ENCODE data around the gene COPS2.

Gene COPS2

DNA sequence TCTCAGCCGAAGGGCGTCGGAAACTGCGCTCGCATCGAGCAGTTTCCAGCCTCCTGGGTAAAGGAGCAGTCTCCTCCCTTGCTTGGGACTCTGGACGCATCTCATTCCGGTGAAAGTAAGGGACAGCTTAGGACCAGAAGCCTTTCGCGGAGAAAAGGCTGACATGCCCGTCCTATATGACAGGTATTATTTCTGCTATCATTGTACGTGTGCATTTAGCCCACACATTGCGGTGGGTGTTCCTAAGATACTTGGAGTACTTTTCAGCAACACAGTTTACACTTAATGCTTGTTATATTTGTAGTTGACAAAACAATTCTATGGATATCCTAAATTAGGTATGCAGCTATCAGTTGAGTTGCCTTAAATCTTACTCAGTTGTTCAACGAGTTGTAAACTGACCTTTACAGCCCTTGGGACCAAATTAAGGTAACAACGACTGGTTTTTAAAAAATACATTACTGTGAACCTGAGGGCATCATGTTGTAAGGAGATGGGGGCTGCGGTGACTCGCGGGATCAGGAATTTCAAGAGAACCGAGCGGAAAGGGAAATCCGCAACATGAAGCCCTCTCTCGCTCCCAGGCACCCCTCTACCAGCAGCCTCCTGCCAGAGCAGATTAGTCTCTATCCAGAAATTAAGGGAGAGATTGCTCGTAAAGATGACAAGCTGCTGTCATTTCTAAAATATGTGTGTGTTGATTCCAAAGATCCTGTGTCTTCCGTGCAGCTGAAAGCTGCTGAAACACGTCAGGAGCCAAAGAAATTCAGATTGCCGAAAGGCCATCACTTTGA lies 632 bp upstream of the COPS2 start:
- no peak for DNase-seq

DNA sequence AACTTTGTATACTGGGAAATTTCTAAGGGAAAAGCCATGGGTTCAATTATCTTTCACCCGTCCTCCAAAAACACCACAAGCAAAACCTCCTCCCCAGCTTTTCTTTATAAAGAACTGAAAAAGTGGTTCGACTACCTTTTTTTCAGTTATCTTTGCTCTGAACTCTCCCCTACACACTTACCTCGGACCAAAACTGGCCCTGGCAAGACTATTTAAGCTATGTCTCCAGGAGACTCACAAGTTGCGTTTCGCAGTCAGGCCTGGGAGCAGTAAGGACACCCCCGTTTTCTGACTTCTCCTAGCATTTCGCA lies 645 bp downstream of the COPS2 start:
- DNase-seq: no peak

DNA sequence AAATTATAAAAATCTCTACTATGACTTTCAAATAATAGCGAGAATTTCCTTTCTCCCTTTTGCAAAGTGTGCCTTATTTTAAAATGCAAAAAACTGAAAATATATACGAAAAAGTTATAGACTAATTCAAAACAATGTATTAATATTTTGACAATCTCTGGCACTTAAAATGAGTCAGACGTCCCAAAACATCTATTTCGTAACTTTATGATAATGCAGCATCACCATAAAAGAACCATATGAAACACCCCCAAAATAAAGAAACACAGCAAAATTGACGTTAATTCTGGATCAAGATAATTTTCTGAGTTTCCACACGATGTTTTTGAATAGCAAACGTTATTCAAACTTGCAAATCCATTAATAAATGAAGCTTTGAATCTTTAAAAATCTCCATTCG lies 1.0 kb downstream of the COPS2 start:
- DNase-seq: no peak

DNA sequence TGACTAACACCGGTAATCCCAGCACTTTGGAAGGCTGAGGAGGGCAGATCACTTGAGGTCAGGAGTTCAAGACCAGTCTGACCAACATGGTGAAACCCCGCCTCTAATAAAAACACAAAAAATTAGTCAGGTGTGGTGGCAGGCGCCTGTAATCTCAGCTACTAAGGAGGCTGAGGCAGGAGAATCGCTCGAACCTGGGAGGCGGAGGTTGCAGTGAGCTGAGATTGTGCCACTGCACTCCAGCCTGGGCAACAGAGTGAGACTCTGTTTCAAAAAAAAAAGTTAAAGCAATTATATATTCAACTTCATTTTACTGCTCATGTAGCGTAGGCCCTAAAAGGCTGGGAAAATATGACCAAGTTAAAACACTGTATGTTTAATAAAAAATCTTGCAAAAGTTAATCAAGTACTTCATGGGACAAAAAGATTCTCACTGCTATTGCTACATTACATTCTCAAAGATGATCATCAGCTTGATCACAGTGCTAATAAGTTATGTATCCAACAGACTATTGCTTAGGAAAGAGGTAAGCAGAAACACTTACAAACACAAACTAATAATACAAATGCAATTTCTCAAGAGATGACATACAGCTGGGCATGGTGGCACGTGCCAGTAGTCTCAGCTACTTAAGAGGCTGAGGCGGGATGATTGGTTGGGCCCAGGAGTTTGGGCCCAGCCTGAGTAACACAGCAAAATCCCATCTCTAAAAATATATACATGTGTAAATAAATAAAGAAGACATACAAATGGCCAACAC lies 2.7 kb downstream of the COPS2 start:
- DNase-seq: no peak

DNA sequence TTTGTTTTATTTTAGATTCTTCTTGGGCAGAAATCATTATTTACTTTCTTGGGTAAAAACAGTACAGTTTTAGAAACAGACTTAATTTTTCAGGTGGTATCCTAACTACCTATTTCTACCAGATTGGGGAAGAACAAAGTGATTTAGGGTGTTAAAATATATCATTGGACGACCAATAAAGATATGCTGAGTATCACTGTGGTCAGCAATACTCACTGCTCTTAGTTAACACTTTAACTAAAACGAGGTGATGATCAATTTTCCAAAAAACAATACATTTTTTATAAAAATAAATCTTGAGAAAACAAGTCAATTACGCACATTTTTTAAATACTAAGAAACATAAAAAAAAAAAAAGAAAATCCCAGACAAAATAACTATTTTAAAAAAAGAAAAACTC lies 3.6 kb downstream of the COPS2 start:
- DNase-seq: no peak

DNA sequence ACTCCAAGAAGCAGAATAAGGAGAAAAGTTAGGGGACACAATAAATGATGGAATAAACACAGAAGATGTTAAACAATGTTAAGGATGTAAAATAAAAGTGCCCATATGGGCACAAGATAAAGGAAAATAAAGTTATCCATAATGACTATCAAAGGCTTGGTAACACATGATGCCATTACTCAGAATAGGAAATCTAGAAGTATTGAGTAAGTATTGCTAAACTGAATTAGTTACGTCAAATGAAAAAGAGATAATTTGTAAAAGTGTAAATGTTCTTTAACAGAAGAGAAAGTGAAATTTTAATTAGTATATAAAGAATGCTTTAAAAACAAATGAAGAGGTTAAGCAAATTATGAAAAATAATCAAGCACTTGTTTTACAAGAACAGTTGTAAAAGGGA lies 6.7 kb downstream of the COPS2 start:
- no peak for DNase-seq

DNA sequence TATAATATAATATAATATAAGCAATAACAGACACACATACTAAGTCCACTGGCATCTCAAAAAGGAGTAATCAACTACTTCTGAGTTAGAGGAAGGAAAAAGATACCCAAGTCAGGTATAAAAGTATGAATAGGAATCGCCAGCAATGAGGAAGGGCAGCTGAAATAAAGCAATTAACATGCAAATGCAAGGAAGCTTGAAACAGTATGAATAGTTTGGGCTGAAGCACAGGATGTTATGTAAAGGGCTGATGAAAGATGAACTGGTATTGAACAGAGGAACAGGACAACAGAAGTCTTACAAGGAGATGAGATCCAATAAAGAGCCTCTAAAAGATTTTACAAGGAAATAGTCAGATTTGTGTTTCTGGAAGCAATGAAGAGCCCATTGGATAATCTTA lies 7.1 kb downstream of the COPS2 start:
- no peak for DNase-seq

DNA sequence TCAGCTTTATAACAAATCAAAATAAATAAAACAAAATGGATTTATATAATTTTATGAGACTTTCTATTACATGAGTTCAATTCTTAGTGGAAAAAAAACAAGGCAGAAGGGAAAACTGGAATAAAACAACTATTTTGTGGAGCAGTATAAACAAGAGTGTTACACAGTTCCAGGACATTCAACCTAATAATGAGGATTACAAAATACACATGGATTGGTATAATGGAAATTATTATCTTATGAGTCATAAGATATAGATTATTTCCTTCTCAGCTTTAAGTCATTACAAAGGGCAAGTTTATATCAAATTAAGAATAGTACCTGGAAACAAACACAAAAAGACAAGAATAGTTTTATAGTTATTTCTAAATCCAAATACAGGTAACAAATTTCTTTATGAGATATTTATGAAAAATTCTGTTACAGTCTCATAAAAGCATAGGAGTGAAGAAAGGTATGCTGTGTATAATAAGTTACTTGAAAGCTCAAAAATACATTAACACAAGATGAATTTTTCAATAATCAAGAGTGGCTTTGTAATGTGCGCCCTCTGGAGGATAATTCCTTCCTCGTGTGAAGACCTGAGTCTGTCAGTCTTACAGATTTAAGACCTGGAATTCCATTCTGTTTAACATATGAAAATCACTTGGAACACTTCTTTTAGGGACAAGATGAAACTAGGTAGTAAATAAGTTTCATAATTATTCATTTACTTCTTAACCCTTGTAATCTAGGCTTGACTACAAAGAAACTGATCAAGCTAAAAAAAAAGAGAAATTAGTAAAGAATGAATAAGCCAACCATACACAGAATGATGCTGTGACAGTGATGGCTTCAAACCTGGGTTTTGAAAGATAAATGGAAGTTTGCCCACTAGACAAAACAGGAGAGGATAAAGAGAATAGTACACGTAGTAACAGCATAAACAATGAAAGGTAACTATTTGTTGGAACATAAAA lies 9.5 kb downstream of the COPS2 start:
- DNase-seq: no peak

DNA sequence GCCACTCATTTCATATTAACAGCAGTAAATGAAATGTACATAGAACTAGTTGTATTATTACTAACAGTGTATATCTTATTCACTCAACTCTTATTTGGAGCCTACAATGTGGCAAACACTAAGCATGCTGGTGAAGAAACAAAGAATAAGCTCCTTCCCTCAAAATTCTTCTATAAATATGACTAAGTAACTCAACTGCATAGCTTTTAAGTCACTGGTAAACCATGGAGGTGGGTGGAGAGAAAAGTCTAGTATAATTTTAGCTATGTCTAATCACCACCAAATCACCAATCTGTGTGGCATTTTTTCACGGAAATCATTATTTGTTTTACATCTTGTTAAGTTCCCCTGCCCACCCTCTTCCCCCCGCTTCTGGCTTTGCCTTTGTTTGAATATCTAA lies 17.5 kb downstream of the COPS2 start:
- no peak for DNase-seq

DNA sequence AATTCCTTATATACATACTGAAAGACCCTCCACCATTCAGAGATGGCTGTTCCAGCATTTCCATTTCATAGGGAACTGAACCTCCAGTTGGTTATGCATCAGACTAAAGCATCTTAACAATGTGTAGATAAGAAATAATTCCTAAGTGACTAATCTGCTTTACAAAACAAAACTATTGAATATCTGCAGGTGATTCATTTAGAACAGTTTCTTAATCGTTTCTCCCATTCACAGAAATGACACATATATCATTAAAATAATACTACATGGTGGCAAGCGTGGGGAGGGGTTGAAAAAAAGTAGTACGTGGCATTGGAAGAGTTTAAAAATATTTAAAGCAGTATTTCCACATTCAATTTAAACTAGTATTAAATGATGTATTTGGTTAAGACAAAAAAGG lies 19.5 kb downstream of the COPS2 start:
- no peak for DNase-seq

DNA sequence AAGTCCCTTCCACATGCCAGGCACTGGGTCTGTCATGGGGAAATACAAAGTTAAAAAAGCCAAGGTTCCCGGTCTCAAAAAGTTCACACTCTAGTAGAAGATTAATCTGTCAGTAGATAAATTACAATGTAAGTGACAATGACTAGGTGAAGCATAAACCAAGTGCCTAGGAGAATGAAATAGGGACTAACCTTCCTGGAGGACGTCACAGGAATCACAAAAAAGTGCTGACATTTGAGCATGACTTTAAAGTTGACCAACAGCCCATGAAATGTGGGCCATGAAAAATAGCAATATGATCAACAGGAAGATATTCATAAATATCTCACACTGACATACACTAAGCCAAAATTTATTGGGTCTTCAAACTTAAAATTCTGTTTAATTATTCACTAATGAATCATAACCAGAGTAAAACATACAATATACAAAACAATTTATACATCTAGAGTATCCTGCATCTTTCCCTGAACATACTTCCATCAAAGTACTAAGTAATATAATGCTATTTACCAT lies 20.0 kb downstream of the COPS2 start:
- DNase-seq: no peak

DNA sequence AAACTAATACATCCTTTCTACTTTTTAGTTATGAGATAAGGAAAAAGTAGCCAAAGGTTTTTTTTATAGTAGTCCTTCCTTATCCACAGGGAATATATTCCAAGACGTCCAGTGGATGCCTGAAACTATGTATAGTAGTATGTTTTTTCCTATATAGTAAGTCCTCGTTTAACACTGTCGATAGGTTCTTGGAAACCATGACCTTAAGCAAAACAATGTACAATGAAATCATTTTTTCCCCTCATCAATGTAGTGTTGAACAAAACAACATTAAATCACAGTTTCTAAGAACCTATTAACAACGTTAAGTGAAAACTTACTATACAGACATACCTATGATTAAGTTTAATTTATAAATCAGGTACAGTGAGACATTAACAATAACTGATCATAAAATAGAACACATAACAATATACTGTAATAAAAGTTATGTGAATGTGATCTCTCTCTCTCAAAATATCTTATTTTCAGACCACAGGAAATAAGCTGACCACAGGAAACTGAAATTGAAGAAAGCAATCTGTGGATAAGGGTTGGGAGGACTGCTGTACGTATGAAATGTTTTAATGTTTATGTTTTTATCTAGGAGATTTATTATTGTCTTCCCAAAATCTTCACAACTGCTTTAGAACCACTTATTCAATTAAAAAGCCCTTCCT lies 20.6 kb downstream of the COPS2 start:
- no peak for DNase-seq

DNA sequence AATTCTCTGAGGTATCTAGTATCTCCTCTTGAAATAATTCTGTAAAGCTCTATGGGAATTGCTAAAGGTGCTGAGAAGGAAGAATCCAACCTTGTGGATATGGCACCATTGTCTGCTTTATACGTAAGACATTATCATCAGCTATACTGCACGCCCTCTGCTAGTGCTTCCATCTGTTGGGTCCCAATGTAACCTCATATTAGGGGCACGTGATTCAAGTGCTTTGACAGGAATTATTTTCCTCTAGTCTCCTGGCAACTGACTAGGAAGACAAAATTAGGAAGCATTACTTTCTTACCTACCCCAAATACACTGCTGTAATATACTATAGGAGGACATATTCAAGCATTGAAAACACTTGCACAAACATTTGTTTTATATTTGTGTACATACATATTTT lies 24.0 kb downstream of the COPS2 start:
- no peak for DNase-seq

DNA sequence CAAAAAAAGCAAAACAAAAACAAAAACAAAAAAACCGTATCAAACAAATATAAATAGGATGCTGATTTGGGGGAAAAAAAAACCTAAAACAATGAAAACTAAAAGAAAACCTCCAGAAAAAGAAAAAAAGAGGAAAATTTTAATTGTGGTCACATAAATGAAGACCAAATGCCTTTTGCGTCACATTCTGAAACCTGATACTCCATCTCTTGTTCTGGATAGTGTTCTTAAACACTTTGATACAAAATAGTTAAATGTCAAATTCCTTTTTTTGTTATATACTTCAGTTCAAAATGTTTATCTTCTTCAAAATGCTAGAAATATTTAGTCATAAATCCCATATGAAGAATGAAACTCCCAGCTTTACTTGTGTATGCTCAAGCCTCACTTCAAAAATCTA lies 31.0 kb downstream of the COPS2 start:
- DNase-seq: no peak

DNA sequence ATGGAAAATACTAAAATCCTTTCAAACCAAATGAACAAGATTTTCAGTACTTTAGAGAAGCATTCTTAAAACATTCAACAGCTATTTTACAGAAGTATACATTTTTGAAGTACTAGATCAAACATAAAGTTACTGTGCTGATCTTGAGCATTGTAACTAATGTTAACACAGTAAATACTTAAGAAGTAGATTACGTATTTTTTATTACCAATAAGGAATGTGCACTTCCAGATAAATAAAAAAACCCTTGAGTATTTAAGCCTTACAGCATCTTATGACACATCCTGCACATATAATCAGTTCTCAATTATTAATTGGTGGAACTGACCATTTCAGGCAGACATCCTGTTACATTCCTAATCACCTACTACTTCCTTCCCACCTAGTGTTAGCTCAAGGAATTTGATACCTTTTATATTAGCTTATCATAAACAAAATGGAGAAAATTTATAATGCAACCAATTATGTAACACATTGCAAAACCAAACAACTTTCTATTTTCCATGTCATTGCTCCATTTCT lies 32.8 kb downstream of the COPS2 start:
- DNase-seq: no peak

DNA sequence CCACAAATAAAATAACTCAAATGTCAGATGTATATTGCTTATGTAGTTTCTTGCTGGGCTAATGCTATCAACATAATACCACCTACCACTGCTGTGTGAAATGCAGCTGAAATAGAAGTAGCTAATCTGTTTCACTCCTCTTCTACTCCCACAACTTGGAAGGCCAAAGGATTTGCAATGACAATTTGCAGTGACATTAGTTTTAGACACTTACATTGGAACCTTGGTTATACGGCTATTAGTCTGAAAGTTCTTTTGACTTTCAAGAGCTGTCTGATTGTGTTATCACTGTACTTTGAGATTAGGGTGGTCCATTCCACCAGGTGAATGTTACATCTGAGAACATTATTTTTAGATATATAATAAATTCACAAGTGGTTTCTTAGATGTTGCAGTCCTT lies 33.5 kb downstream of the COPS2 start:
- no peak for DNase-seq

DNA sequence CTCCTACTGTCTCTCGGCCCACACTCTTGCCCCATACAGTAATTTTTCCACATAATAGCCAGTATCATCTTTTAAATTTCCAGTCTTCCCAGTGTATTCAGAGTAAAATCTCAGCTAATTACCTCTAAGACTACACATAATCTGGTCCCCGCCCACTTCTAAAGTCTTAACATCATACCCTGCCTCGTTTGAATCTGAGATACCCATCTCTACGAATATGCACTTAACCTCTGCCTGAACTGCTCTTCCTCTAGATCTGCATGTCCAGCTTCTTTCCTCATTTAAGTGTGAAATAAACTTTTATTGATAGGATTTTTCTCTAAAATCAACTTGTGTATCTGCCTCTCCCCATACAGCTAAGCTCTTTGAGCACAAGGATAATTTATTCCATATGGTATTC lies 34.6 kb downstream of the COPS2 start:
- DNase-seq: no peak

DNA sequence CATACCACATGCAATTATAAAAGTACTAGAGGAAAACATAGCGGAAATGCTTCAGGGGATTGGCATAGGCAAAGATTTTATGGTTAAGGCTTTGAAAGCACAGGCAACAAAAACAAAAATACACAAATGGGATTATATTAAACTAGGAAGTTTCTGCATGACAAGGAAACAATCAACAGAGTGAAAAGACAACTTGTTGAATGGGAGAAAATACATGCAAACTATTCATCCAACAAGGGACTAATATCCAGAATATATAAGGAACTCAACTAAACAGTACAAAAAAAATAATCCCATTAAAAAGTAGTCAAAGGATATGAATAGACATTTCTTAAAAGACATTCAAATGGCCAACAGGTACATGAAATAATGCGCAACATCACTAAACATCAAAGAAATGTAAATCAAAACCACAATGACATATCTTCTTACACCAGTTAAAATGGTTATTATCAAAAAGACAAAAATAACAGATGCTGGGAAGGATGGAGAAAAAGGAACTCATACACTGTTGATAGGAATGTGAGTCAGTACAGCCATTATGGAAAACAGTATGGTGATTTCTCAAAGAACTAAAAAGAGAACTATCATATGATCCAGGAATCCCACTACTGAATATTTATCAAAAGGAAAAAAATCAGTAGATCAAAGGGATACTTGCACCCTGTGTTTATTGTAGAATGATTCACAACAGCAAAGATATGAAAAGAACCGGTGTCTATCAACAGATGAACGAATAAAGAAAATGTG lies 39.1 kb downstream of the COPS2 start:
- DNase-seq: no peak

DNA sequence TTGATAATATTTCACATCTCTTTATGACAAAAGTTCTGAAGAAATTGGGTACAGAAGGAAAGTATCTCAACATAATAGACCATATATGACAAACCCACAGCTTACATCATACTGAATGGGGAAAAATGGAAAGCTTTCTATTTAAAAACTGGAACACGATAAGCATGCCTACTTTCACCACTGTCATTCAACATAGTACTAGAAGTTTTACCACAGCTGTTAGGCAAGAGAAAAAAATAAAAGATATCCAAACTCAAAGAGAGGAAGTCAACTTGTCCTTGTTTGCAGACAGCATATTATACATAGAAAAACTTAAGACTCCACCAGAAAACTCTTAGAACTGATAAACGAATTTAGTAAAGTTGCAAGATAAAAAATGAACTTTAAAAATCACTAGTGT lies 40.3 kb downstream of the COPS2 start:
- DNase-seq: no peak

DNA sequence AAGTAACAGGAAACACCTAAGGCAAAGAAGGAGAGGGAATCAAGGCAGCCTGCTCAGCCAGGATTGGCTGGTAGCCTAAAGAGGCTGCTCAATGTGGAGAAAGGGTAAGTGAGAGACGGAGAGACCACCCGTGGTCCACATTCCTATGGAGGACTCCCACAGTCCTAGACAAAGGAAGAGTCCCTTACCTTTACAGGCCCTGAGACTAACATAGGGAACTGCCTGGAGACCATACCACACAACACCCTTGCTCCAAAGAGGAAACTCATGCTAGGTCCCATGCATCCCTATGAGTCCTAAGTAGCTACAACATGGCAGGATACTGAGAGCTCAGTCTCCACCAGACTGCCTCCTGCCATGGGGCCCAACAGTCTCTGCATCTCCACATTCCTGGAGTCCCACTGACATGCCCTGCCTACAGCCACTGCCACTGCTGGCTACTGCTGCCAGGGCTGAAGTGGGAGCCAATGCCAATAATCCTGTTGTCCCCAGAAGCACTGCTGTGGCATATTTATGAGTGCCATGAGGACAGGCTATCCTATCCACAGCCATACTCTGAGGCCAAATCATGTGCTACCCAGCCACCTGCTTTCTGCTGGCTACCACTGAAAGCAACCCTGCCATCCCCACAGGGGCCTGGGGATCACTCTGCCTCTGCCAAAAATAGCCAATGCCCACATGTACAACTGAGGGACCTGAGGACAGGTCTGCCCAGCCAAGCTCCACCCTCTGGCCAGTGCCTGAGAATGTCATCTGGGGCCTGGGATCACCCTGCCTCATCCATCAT lies 45.0 kb downstream of the COPS2 start:
- DNase-seq: no peak

DNA sequence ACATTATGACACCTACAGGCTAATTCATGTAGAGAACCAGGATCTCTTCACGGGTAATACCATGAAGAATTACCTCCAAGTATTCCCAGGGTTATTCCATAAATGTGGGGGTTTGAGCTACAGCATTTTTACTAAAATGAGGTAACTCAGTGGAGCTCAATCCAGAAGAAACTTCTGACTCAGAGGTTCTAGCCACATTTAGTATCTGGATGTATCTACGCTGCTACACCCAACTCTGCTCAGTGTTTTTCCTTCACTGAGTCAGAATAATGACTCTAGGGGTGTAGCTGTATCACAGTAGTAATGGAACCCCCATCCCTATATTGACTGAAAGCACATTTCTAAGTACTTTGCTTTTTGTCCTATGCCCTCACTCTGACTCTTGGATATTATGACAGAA lies 52.4 kb downstream of the COPS2 start:
- no peak for DNase-seq
